Body of pancreas (tissue), 4 donors: ENCODE measurements around the gene ASCC1. TPM values are rescaled to one million over a fixed set of nuclear protein-coding genes. Genes with fewer than 3 reads are reported as not detected.

Experiments
- ATAC-seq: fragments of 150-250 bp; one replicate; pipeline ENCODE4 v1.9.1; 2016
- DNase-seq, 4 donors: peaks; one replicate each; pipeline ENCODE4 v3.0.0-alpha.2; 2019
- H3K27ac ChIP-seq, 4 donors: fragments of 200-600 bp; sonication (generic); 1 replicate in 3 of 4; 2 replicates in 1 of 4; pipeline versions ENCODE4 v1.5.1 to v1.6.1; 2016 to 2019; ENCODE audit warnings: mild to moderate bottlenecking in 1 of 4, mixed read lengths in 1 of 4, moderate library complexity in 1 of 4
- H3K27me3 ChIP-seq, 2 donors: fragments of 200-600 bp; sonication (generic); one replicate each; pipeline ENCODE4 v1.6.0; 2016; ENCODE audit warnings: mild to moderate bottlenecking in 1 of 2
- H3K36me3 ChIP-seq, 2 donors: fragments of 200-600 bp; sonication (generic); replicated peaks in 1 of 2; 2 replicates each; pipeline ENCODE4 v1.5.1; 2016; ENCODE audit warnings: low read depth in 2 of 2; ENCODE audit not compliant: insufficient read depth in 1 of 2
- H3K4me1 ChIP-seq: fragments of 200-600 bp; sonication (generic); one replicate; pipeline ENCODE4 v1.6.0; 2016
- H3K4me3 ChIP-seq, 2 donors: fragments of 200-600 bp; sonication (generic); 1 replicate in 1 of 2; 2 replicates in 1 of 2; pipeline ENCODE4 v1.5.1; 2016 to 2019
- H3K9me3 ChIP-seq, 3 donors: fragments of 200-600 bp; sonication (generic); 1 replicate in 2 of 3; 2 replicates in 1 of 3; pipeline ENCODE4 v1.5.1; 2016
- POLR2A ChIP-seq, 3 donors: fragments of 450-650 bp; IDR thresholded peaks; one replicate each; pipeline ENCODE4 v1.6.1; 2016; ENCODE audit warnings: antibody characterized with exemption in 3 of 3, mild to moderate bottlenecking in 2 of 3
- WGBS, 2 donors: methylation state at CpG; one replicate each; pipeline ENCODE4 v1.1.5; 2017; 5-methylcytosine and 5-hydroxymethylcytosine counted together
- intact Hi-C: fragments of 100-400 bp; cut with DNase I; formaldehyde crosslinking; loops from one replicate; pipeline ENCODE4 v1.15.1; 2023
- total RNA-seq, 2 donors: library from RNA; depleted of rRNA; stranded (reverse); fragments of >200 nt; gene quantifications; one replicate each; pipeline ENCODE4 v1.1.0, GENCODE V29; 2016
- TF ChIP-seq, protein P1 (sequence below), 7 experiments: fragments of 450-650 bp in 4 of 7; fragments of 200-600 bp in 3 of 7; sonication (generic) in 3 of 7; IDR thresholded peaks; one replicate each; pipeline ENCODE4 v1.5.1; 2016 to 2019; ENCODE audit warnings: antibody characterized with exemption in 7 of 7

ASCC1 gene
- total RNA-seq, 2 donors from 2014 or later = 16.1 to 17.1 TPM

DNA sequence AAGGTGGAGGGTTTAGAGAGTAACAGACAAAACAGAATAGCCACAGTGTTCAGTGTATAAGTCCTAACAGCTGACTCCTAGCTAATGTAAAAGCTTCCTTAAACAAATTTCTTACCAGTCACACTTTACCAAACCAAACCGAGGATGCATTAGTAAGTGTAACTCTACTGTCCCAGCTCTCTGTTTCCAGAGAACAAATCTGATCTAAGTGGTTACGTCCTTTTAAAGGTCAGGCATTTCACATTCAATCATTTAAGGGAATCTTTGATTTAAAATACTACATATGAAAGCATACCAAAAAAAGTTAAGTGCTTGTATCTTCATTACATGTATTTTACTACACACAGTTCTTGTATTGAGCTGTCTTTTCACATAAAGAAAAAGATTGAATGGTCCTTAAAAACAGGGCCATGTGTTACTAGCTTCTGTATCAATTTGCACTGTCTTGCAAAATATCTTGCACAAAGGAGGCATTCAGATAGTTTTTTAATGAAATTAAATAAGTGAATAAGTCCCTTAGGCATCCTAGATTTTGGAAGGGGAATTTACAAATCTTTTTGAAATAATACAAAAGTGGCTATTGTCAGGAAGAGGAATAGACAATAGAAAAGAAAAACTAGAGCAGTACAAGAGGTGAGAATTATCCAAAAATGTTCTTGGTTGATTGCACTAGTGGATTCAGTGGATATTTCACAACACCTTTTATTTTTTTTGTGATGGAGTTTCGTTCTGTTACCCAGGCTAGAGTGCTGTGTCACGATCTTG is 69.3 kb downstream of the ASCC1 start:
- ATAC-seq = no peak
- no peaks in the 10 kb centered on the region for H3K9me3 ChIP-seq
- WGBS, 2 donors = 83 to 96% methylated on average over 4 of the region's 4 CpGs
- no peak overlapping the region for H3K4me3 ChIP-seq
- H3K36me3 ChIP-seq = no peaks in the 10 kb centered on the region
- DNase-seq = no peak
- intact Hi-C loops = no loop called here
- no peaks in the 10 kb centered on the region for H3K4me1 ChIP-seq
- H3K27ac ChIP-seq = no peak overlapping the region
- H3K27me3 ChIP-seq = no peaks in the 10 kb centered on the region
- TF ChIP-seq POLR2A (IDR thresholded peaks at IDR 0.05) = no peak
- TF ChIP-seq, protein P1, sequence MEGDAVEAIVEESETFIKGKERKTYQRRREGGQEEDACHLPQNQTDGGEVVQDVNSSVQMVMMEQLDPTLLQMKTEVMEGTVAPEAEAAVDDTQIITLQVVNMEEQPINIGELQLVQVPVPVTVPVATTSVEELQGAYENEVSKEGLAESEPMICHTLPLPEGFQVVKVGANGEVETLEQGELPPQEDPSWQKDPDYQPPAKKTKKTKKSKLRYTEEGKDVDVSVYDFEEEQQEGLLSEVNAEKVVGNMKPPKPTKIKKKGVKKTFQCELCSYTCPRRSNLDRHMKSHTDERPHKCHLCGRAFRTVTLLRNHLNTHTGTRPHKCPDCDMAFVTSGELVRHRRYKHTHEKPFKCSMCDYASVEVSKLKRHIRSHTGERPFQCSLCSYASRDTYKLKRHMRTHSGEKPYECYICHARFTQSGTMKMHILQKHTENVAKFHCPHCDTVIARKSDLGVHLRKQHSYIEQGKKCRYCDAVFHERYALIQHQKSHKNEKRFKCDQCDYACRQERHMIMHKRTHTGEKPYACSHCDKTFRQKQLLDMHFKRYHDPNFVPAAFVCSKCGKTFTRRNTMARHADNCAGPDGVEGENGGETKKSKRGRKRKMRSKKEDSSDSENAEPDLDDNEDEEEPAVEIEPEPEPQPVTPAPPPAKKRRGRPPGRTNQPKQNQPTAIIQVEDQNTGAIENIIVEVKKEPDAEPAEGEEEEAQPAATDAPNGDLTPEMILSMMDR (IDR thresholded peaks at IDR 0.05) = no peak

DNA sequence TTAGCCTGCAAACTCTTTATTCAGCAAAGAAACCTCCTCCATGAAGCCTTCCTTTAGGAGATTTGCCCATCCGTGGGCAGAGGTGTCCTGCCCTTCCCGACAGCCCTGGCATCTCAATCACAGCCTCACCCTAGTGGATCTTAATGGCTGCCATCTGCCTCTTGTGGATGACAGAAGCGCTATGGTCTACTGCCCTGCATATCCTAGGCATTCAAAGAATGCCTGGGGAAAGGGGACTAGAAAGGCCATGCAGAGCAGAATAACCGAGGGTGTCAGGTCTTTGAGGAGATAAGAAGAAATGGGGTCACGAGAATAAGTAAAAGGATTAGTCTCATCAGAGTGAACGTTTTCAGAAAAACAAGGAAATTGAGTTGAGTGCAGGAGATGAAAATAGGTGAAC is 70.0 kb downstream of the ASCC1 start:
- no peak overlapping the region for H3K27ac ChIP-seq
- TF ChIP-seq, protein P1 (IDR thresholded peaks at IDR 0.05) = no peak
- TF ChIP-seq POLR2A (IDR thresholded peaks at IDR 0.05) = no peak
- intact Hi-C loops = no loop called here
- DNase-seq = no peak
- no peaks in the 10 kb centered on the region for H3K27me3 ChIP-seq
- WGBS, 2 donors = 81 to 88% methylated on average over 6 of the region's 6 CpGs
- H3K4me1 ChIP-seq = no peaks in the 10 kb centered on the region
- no peak overlapping the region for H3K4me3 ChIP-seq
- no peaks in the 10 kb centered on the region for H3K9me3 ChIP-seq
- no peaks in the 10 kb centered on the region for H3K36me3 ChIP-seq
- no peak for ATAC-seq

DNA sequence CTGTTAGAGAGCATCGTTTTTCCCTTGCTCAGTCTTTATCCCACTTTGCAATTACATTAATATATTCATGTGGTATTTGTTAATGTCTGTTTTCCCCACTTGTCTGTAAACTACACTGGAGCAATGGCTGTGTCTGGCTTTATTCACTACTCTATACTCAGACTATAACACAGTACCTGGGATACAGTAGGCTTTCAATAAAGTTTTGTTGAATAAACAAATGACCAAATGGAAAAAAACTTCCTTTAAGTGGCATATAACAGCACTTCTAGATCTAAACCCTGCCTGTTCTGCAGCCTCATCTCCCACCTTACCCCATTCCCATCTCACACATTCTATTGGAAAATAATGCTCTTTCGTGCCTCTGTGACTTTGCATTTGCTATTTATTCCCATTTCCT is 70.4 kb downstream of the ASCC1 start:
- no peak for ATAC-seq
- Histone ChIP-seq H3K4me3 (no peak overlapping the region), H3K27ac (no peak overlapping the region), H3K4me1 (no peaks in the 10 kb centered on the region), H3K27me3 (no peaks in the 10 kb centered on the region), H3K36me3 (no peaks in the 10 kb centered on the region), H3K9me3 (no peaks in the 10 kb centered on the region)
- 78 to 80% methylated on average over 2 of the region's 2 CpGs for WGBS, 2 donors
- intact Hi-C loops = no loop called here
- TF ChIP-seq, protein P1 (IDR thresholded peaks at IDR 0.05) = no peak
- no peak for DNase-seq

DNA sequence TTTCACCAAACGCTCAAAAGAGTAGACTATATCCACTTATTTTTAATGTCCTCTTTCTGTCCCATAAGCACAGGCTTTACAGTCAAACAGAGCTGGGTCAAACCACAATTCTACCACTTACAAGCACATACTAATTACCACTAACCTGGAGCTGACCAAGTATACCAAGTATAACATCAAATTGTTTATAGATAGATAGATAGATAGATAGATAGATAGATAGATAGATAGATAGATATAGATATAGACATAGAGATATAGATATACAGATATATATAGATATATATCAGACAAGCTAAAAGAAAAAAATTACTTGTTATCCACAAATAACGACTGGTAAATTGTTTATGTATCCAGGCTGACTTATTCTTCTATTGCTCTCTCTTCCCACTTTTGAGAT is 75.2 kb downstream of the ASCC1 start:
- no peak overlapping the region for H3K27ac ChIP-seq
- TF ChIP-seq POLR2A (IDR thresholded peaks at IDR 0.05) = no peak
- TF ChIP-seq, protein P1 (IDR thresholded peaks at IDR 0.05) = no peak
- H3K9me3 ChIP-seq = no peaks in the 10 kb centered on the region
- no peak overlapping the region for H3K4me3 ChIP-seq
- no peak for DNase-seq
- H3K27me3 ChIP-seq = no peaks in the 10 kb centered on the region
- no peak for ATAC-seq
- H3K36me3 ChIP-seq = no peaks in the 10 kb centered on the region
- intact Hi-C loops = no loop called here
- H3K4me1 ChIP-seq = no peaks in the 10 kb centered on the region
- WGBS, 2 donors = 83 to 89% methylated on average over 2 of the region's 2 CpGs

DNA sequence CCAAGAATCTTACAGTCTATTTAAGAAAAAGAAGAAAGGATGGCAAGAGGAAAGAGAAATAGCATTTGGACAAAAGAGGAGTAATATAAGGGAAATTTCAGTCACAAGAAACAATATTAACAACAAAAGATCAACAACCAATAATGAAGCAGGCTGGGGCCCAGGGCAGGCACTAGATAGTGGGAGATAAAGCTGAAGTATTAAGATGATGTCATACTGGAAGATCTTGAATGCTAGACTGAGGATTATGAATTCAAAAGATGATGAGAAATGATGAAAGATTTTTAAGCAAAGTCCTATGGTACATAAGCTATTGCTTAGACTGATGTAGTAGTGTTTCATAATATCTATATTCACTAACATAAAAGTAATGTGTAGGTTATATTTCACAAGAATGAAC is 75.9 kb downstream of the ASCC1 start:
- DNase-seq (no peak), ATAC-seq (no peak)
- no peak for TF ChIP-seq POLR2A (IDR thresholded peaks at IDR 0.05)
- TF ChIP-seq, protein P1 (IDR thresholded peaks at IDR 0.05) = no peak
- Histone ChIP-seq H3K27ac (no peak overlapping the region), H3K4me3 (no peak overlapping the region), H3K27me3 (no peaks in the 10 kb centered on the region), H3K4me1 (no peaks in the 10 kb centered on the region), H3K36me3 (no peaks in the 10 kb centered on the region), H3K9me3 (no peaks in the 10 kb centered on the region)
- intact Hi-C loops = no loop called here
